ENCODE results near the gene AP2S1. TPM values are rescaled to one million over a fixed set of nuclear protein-coding genes. Genes with fewer than 3 reads are reported as not detected.
"Not testable (repeated sequence)": the region's sequence is repeated elsewhere in the genome, so short reads cannot be mapped to it uniquely, and the experiment has no call there.

Gene AP2S1
- polyA plus RNA-seq, 1 donor from 2014 or later: 167 TPM

DNA sequence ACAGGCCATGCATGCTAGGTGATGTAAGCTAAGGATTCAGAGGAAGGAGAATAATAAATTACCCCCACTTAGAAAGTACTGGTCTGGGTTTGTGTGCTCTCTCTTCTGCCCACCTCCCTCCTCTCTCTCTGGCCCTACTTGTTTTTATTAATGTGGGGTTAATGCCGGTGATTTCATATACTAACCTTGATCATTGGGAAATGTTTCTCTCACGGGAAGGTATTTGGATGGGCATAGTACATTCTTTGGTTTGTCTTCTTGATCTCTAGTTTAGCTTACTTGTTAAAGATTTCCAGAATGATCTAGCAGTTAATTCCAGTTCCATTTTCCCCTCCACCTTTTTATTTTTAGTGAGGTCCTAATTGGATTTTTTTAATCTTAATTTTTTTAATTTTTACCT, 34.8 kb upstream of the AP2S1 start:
- H3K9ac ChIP-seq (ENCODE audit: low read length): no peak overlapping the region
- no peak overlapping the region for H2AFZ ChIP-seq (ENCODE audit: low read depth, low read length)
- H3K9me2 ChIP-seq (ENCODE audit: insufficient read depth, low read length): no peaks in the 10 kb centered on the region
- no peak overlapping the region for H3K4me2 ChIP-seq (ENCODE audit: low read length)
- H3K9me3 ChIP-seq (ENCODE audit: low read length): no peaks in the 10 kb centered on the region
- H3K4me3 ChIP-seq (ENCODE audit: low read length): no peak overlapping the region
- no peaks in the 10 kb centered on the region for H3K36me3 ChIP-seq (ENCODE audit: insufficient read depth, low read length)
- no peak overlapping the region for H3K27ac ChIP-seq (ENCODE audit: low read length)
- no peaks in the 10 kb centered on the region for H3K27me3 ChIP-seq (ENCODE audit: insufficient read depth, low read depth, low read length)
- peaks cover 71% of the 10 kb centered on the region for H3K79me2 ChIP-seq (replicated peaks; ENCODE audit: insufficient read depth, low read length)
- no peaks in the 10 kb centered on the region for H4K20me1 ChIP-seq (ENCODE audit: insufficient read depth)
- H3F3A ChIP-seq (ENCODE audit: insufficient read depth, low read length, poor library complexity, severe bottlenecking): no peaks in the 10 kb centered on the region
- no peak for TF ChIP-seq EZH2 (IDR thresholded peaks at IDR 0.05; ENCODE audit: borderline replicate concordance, insufficient read depth, low read length, poor library complexity, severe bottlenecking)
- TF ChIP-seq, protein P1, sequence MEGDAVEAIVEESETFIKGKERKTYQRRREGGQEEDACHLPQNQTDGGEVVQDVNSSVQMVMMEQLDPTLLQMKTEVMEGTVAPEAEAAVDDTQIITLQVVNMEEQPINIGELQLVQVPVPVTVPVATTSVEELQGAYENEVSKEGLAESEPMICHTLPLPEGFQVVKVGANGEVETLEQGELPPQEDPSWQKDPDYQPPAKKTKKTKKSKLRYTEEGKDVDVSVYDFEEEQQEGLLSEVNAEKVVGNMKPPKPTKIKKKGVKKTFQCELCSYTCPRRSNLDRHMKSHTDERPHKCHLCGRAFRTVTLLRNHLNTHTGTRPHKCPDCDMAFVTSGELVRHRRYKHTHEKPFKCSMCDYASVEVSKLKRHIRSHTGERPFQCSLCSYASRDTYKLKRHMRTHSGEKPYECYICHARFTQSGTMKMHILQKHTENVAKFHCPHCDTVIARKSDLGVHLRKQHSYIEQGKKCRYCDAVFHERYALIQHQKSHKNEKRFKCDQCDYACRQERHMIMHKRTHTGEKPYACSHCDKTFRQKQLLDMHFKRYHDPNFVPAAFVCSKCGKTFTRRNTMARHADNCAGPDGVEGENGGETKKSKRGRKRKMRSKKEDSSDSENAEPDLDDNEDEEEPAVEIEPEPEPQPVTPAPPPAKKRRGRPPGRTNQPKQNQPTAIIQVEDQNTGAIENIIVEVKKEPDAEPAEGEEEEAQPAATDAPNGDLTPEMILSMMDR (IDR thresholded peaks at IDR 0.05; ENCODE audit: poor library complexity, severe bottlenecking): no peak
- TF ChIP-seq POLR2AphosphoS5 (IDR thresholded peaks at IDR 0.05): no peak
- TF ChIP-seq EP300 (conservative IDR thresholded peaks at IDR 0.05; ENCODE audit: poor library complexity, severe bottlenecking): no peak
- no peak for TF ChIP-seq RAD21 (conservative IDR thresholded peaks at IDR 0.05)
- TF ChIP-seq MXI1 (conservative IDR thresholded peaks at IDR 0.05; ENCODE audit: poor library complexity, severe bottlenecking): no peak
- TF ChIP-seq, protein P2, sequence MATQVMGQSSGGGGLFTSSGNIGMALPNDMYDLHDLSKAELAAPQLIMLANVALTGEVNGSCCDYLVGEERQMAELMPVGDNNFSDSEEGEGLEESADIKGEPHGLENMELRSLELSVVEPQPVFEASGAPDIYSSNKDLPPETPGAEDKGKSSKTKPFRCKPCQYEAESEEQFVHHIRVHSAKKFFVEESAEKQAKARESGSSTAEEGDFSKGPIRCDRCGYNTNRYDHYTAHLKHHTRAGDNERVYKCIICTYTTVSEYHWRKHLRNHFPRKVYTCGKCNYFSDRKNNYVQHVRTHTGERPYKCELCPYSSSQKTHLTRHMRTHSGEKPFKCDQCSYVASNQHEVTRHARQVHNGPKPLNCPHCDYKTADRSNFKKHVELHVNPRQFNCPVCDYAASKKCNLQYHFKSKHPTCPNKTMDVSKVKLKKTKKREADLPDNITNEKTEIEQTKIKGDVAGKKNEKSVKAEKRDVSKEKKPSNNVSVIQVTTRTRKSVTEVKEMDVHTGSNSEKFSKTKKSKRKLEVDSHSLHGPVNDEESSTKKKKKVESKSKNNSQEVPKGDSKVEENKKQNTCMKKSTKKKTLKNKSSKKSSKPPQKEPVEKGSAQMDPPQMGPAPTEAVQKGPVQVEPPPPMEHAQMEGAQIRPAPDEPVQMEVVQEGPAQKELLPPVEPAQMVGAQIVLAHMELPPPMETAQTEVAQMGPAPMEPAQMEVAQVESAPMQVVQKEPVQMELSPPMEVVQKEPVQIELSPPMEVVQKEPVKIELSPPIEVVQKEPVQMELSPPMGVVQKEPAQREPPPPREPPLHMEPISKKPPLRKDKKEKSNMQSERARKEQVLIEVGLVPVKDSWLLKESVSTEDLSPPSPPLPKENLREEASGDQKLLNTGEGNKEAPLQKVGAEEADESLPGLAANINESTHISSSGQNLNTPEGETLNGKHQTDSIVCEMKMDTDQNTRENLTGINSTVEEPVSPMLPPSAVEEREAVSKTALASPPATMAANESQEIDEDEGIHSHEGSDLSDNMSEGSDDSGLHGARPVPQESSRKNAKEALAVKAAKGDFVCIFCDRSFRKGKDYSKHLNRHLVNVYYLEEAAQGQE (IDR thresholded peaks at IDR 0.05; ENCODE audit: borderline replicate concordance): no peak

DNA sequence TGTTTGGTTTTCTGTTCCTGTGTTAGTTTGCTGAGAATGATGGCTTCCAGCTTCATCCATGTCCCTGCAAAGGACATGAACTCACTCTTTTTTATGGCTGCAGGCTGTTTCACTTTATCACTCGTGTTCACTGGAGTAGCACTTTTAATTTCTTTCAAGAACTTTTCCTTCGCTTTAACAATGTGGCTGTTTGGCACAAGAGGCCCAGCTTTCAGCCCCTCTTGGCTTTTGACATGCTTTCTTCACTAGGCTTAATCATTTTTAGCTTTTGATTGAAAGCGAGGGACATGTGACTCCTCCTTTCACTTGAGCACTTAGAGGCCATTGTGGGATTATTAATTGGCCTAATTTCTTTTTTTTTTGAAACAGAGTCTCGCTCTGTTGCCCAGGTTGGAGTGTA, 32.1 kb upstream of the AP2S1 start:
- not testable (repeated sequence) for H3F3A ChIP-seq (ENCODE audit: insufficient read depth, low read length, poor library complexity, severe bottlenecking); H4K20me1 ChIP-seq (ENCODE audit: insufficient read depth); H3K4me3 ChIP-seq (ENCODE audit: low read length); H2AFZ ChIP-seq (ENCODE audit: low read depth, low read length); H3K27me3 ChIP-seq (ENCODE audit: insufficient read depth, low read depth, low read length); H3K9me3 ChIP-seq (ENCODE audit: low read length); H3K36me3 ChIP-seq (ENCODE audit: insufficient read depth, low read length); H3K9ac ChIP-seq (ENCODE audit: low read length); H3K4me2 ChIP-seq (ENCODE audit: low read length); H3K9me2 ChIP-seq (ENCODE audit: insufficient read depth, low read length); H3K27ac ChIP-seq (ENCODE audit: low read length)
- H3K79me2 ChIP-seq (replicated peaks; ENCODE audit: insufficient read depth, low read length): peaks cover 63% of the 10 kb centered on the region

DNA sequence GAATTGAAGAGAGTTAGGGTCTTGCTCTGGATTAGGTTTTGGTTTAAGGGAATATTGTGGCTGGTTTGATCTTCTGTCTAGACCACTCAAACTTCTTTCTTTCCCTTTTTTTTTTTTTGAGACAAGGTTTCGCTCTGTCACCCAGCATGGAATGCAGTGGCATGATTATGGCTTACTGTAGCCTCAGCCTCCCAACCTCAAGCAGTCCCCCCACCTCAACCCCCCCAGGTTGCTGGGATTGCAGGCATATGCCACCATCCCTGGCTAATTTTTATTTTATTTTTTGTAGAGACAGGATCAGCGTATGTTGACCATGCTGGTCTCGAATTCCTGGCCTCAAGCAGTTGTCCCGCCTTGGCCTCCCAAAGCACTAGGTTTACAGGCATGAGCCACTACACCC, 31.4 kb upstream of the AP2S1 start:
- Histone ChIP-seq H4K20me1 (ENCODE audit: insufficient read depth) (no peaks in the 10 kb centered on the region), H3K27ac (ENCODE audit: low read length) (no peak overlapping the region), H3K27me3 (ENCODE audit: insufficient read depth, low read depth, low read length) (no peaks in the 10 kb centered on the region), H3K9me2 (ENCODE audit: insufficient read depth, low read length) (no peaks in the 10 kb centered on the region), H3F3A (ENCODE audit: insufficient read depth, low read length, poor library complexity, severe bottlenecking) (no peaks in the 10 kb centered on the region), H3K36me3 (ENCODE audit: insufficient read depth, low read length) (no peaks in the 10 kb centered on the region), H3K79me2 (replicated peaks; ENCODE audit: insufficient read depth, low read length) (peaks cover 56% of the 10 kb centered on the region), H3K9ac (ENCODE audit: low read length) (no peak overlapping the region), H2AFZ (ENCODE audit: low read depth, low read length) (no peak overlapping the region), H3K4me3 (ENCODE audit: low read length) (no peak overlapping the region), H3K9me3 (ENCODE audit: low read length) (no peaks in the 10 kb centered on the region), H3K4me2 (ENCODE audit: low read length) (no peak overlapping the region)
- TF ChIP-seq, protein P2 (IDR thresholded peaks at IDR 0.05; ENCODE audit: borderline replicate concordance): no peak
- TF ChIP-seq SMC3 (conservative IDR thresholded peaks at IDR 0.05; ENCODE audit: poor library complexity) (no peak), POLR2AphosphoS5 (IDR thresholded peaks at IDR 0.05) (no peak), EZH2 (IDR thresholded peaks at IDR 0.05; ENCODE audit: borderline replicate concordance, insufficient read depth, low read length, poor library complexity, severe bottlenecking) (no peak), RAD21 (conservative IDR thresholded peaks at IDR 0.05) (no peak), EP300 (conservative IDR thresholded peaks at IDR 0.05; ENCODE audit: poor library complexity, severe bottlenecking) (no peak)
